Midbrain (tissue), 1 donor: Measurements from ENCODE around the gene TFG.
"Not testable (repeated sequence)": the region's sequence is repeated elsewhere in the genome, so short reads cannot be mapped to it uniquely, and the experiment has no call there.

ENCODE experiments used
- DNase-seq: peaks from one replicate; lab custom pipeline; 2025; lab: John Stamatoyannopoulos, UW

TFG gene

GRCh38 chr3:100708989-100709841 lies at the start of gene TFG:
TSS of gene TFG (plus strand) at chr3:100709494. CDS start at chr3:100713686, 4,192 bp downstream.
- peak; percentile 100 for DNase-seq

DNA sequence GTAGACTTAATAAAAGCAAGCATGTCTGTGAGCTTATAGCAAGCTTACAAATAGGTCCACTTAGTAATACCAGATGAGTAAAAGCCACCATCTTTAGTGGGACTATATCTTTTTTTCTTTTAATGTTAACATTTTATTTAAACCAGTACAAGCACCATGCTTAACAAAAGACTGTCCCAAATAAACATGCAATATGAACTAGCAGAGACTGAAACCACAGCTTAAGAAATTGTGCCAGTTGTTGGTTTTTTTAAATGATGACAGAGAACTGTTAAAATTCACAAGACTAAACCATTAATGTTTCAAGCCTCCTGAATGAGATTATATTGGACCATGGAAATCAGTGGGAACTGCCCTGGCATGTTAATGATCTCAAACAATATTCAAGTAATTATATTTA lies 48.0 kb upstream of the TFG start:
- DNase-seq, result not testable (repeated sequence)

- no peak for DNase-seq
Observed at GRCh38 chr3:100662113-100662823, 47.0 kb upstream of the TFG start.

- no peak for DNase-seq
Observed at GRCh38 chr3:100665230-100665629, 44.1 kb upstream of the TFG start.

- DNase-seq, result not testable (repeated sequence)
Observed at GRCh38 chr3:100666699-100667098, 42.6 kb upstream of the TFG start.

DNA sequence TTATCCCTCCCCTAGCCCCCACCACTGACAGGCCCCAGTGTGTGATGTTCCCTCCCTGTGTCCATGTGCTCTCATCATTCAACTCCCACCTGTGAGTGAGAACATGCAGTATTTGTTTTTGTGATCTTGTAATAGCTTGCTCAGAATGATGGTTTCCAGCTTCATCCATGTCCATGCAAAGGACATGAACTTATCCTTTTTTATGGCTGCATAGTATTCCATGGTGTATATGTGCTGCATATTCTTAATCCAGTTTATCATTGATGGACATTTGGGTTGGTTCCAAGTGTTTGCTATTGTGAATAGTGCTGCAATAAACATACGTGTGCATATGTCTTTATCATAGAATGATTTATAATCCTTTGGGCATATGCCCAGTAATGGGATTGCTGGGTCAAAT lies 42.0 kb upstream of the TFG start:
- DNase-seq, result not testable (repeated sequence)

GRCh38 chr3:100670995-100671394 lies 38.3 kb upstream of the TFG start:
- DNase-seq, result not testable (repeated sequence)

- DNase-seq, result no peak
Observed at GRCh38 chr3:100681496-100681895, 27.8 kb upstream of the TFG start.

GRCh38 chr3:100682056-100682853 lies 27.0 kb upstream of the TFG start:
- no peak for DNase-seq

DNA sequence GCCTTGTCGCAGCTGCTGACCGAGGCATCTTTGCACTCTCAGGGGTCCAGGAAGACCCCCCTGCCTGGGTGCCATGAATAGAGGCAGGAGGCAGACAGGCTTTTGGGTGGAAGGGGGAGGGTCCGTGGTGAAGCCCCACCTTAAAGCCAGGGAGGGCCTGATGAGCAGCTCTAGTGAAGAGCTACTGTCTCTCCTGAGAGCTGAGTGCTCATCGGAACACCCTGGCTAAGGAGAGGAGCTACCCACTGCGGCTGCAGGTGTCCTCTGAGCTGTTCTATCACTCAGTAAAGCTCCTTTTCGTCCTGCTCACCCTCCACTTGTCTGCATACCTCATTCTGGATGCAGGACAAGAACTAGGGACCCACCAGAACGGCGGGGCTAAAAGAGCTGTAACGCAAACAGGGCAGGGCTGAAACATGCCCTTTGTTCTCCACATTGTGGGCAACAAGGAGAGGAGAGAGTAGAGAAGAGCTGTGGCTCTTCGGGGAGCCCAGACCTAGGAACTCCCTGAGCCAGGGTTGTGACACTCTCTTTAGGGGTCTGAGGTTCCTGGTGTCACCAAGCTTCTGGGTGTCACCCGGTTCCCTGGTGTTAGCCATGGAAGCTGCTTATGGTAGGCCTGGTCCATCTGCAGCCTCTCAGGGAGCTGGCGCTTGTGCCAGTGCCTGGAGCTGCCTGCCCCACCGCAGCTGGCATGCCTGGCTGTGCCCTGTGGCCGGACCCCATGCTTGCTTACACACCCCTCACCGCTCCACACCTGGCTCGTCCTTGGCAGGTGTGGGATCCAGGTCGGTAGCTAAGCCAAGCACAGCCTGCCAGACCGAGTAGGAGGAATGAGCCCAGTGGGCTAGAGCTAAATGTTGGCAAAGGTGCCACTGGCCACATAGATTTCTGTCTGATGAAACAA lies 26.2 kb upstream of the TFG start:
- no peak for DNase-seq

DNA sequence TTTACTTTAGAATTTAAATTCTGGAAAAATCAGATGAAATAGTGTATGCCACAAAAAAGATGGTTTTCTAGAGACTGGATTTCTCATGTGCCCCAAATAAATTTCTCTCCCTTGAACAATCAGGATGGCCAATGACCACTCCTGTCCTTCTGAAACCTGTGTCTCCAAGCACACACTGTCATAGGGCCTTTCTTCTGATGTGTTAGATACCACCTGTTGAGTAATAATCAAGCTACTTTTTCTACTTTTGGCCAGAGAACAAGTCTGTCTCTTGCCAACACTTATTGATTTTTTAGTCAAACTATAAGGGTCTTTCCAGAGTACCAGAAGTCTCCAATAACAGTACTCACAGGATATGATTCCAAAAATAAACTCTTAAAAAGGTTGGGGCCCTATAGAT lies 16.1 kb upstream of the TFG start:
- DNase-seq, result no peak

DNA sequence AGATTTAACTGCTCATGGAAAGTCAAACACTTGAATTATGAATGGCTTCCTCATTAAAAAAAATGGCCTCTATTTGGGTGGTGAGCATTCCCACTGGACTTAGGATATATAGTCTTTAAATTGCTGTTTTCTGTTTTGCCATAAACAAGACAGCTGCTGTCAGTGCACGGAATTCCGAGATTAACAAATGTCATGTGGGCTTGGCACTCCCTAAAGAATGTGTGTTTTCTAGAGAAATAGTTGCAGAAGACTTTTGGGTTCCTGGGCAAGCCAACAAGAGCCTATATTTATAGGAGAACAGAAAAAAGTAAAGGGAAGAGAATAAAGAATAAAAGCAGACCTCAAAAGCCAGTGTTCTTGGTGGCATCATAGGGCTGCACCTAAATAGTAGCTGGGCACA lies 13.6 kb upstream of the TFG start:
- no peak for DNase-seq

DNA sequence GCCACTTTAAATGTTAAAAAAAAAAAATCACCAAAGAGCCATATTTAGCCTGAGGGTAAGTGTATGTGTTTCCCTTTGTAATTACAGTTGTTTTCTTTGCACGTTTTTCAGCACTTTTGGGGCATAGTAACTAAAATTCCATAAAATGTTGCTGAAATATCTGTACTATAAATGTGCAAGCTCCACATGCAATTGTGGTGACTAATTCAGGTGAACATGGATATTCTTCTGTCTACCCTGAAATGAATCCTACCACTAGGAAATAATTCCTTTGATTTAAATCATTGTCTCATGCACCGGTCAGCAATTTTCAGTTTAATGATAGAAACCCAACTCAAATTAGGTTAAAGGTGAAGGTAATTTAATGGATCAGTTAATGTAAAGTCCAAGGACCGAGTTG lies 13.1 kb upstream of the TFG start:
- DNase-seq, result no peak

GRCh38 chr3:100697172-100697571 lies 12.1 kb upstream of the TFG start:
- DNase-seq, result no peak

DNA sequence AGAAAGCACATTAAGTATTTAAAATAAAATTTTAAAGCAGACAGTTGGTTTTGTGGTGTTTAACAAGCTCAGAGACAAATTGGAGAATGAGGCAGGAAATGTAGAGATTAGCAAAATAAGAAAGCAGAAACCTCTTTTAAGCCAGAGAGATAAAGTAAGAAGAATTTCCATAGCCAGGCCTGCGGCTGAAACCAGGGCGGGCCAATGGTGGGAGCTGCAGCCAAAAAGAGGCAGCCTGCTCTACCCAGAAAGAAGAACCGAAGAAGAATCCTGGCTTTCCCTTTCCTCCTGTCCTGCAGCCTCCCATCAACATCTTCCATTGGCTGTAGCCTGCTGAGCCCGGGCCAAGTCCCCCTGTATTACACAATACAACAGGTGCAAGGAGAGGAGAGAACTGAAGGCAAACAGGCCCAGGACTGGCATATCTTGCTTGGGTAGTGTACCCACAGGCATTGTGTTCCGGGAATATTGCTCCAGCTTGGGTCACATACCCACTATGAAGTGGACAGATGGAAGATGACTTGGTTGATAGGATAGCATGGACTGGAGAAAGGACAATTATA lies 11.5 kb upstream of the TFG start:
- no peak for DNase-seq

- no peak for DNase-seq
Observed at GRCh38 chr3:100698736-100699135, 10.6 kb upstream of the TFG start.

DNA sequence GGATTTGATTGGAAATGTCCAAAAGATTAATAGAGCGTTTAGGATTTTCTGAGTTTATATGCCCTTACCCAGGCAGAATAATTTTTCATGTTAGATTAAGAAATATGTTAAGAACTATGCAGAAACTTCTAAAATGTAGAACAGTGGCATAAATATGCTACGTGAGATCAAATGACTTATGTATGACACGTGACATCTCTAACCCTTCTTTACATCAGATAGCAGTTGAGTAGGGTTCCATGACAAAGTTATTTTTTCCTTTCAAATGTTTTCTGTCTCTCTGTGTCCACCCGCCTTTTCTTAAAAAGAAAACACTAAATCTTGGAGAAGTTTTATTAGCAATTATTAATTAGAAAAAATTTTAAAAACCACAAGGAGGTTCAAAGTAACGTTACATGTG lies 8.6 kb upstream of the TFG start:
- no peak for DNase-seq

DNA sequence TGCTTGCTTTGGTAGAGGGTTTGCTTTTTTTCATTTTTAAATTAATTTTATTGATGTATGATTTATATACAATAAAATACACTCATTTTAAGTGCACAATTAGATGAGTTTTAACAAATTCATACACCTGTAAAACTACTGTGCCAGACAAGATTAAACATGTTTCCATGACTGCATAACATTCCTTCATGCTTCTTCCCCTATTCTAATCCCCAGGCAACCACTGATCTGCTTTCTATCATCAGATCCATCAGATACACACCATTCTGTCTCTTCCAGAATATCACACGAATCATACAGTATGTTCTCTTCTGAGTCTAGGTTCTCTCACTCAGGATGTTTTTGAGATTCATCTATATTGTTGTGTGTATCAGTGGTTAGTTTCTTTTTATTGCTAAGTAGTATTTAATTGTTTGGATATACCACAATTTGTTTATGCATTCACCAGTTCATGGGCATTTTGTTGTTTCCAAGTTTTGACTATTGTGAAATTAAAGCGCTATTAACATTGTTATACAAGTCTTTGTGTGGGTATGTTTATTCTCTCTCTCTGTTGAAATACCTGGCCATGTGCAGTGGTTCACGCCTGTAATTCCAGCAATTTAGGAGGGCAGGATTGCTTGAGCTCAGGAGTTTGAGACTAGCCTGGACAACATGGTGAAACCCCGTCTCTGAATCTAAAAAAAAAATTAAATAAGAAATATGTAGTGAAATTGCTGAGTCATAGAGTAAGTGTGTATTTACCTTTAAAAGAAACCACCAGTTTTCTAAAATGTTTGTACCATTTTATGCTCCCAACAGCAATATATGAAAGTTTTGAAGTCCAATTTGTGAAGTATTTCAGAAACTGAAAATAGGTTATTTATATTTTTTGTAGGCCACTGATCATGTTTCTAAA lies 7.0 kb upstream of the TFG start:
- DNase-seq, result no peak

- DNase-seq, result no peak
Observed at GRCh38 chr3:100702980-100703345, 6.3 kb upstream of the TFG start.

GRCh38 chr3:100703865-100704264 lies 5.4 kb upstream of the TFG start:
- no peak for DNase-seq
